Amygdala (tissue), 56 donors: ENCODE measurements around the gene LCAT.
A peak's percentile ranks its signal among the peaks of the same experiment; 100 is the strongest.
"Not testable (repeated sequence)": the region's sequence is repeated elsewhere in the genome, so short reads cannot be mapped to it uniquely, and the experiment has no call there.

ENCODE experiments used
- DNase-seq, 56 donors: peaks; one replicate each; lab custom pipeline; 2025; lab: John Stamatoyannopoulos, UW

LCAT gene

GRCh38 chr16:67943619-67944504, at the start of gene LCAT:
Gene LCAT (minus strand): TSS chr16:67944120. CDS start chr16:67944101, 19 bp downstream.
- DNase-seq = peak in 53 of 56 donors; percentile 27 to 95 (median 75)

- DNase-seq = peak in 40 of 56 donors; percentile 7 to 75 (median 36)
Observed at GRCh38 chr16:67993207-67994039, 49.5 kb upstream of the LCAT start.

- DNase-seq = no peak
Observed at GRCh38 chr16:67992661-67993206, 48.8 kb upstream of the LCAT start.

- DNase-seq = no peak
Observed at GRCh38 chr16:67990018-67990386, 46.1 kb upstream of the LCAT start.

GRCh38 chr16:67989322-67990017, 45.5 kb upstream of the LCAT start:
- no peak for DNase-seq

GRCh38 chr16:67988675-67989074, 44.8 kb upstream of the LCAT start:
- DNase-seq = no peak

- peak in 24 of 56 donors; percentile 11 to 60 (median 26) for DNase-seq
Observed at GRCh38 chr16:67987460-67988160, 43.7 kb upstream of the LCAT start.

- DNase-seq = no peak
Observed at GRCh38 chr16:67986949-67987348, 43.0 kb upstream of the LCAT start.

GRCh38 chr16:67982011-67982696, 38.2 kb upstream of the LCAT start:
- DNase-seq = no peak

- no peak for DNase-seq
Observed at GRCh38 chr16:67979955-67980678, 36.2 kb upstream of the LCAT start, which contains the start of gene DPEP3. Gene DPEP3 (minus strand): TSS chr16:67980499. CDS start chr16:67980380, 119 bp downstream.

GRCh38 chr16:67977469-67978227, 33.7 kb upstream of the LCAT start:
- no peak for DNase-seq

GRCh38 chr16:67977005-67977404, 33.1 kb upstream of the LCAT start:
- DNase-seq = no peak

- no peak for DNase-seq
Observed at GRCh38 chr16:67976205-67976604, 32.3 kb upstream of the LCAT start.

- no peak for DNase-seq
Observed at GRCh38 chr16:67975321-67976105, 31.6 kb upstream of the LCAT start.

GRCh38 chr16:67972285-67972684, 28.4 kb upstream of the LCAT start:
- DNase-seq = not testable (repeated sequence)

- no peak for DNase-seq
Observed at GRCh38 chr16:67971111-67971510, 27.2 kb upstream of the LCAT start.
